ENCODE data around the gene GPR78.

Gene GPR78

GRCh38 chr4:8602686-8603430, 22.7 kb downstream of the GPR78 start:
- Histone ChIP-seq H3K4me3 (ENCODE audit: low read length) (no peak overlapping the region), H3K27ac (ENCODE audit: low read length) (no peak overlapping the region), H3K79me2 (ENCODE audit: low read length) (no peaks in the 10 kb centered on the region), H3K4me2 (ENCODE audit: low read depth, low read length) (no peak overlapping the region), H3K36me3 (replicated peaks; ENCODE audit: insufficient read depth, low read length) (no peaks in the 10 kb centered on the region), H3K9ac (ENCODE audit: low read length) (no peak overlapping the region), H3K9me2 (replicated peaks; ENCODE audit: insufficient read depth, low read length) (no peaks in the 10 kb centered on the region), H3K27me3 (replicated peaks; ENCODE audit: insufficient read depth, low read length) (peaks cover 96% of the 10 kb centered on the region), H3F3A (ENCODE audit: insufficient read depth, low read length) (no peaks in the 10 kb centered on the region), H2AFZ (ENCODE audit: low read length) (no peak overlapping the region), H3K4me1 (ENCODE audit: low read length) (no peaks in the 10 kb centered on the region), H4K20me1 (ENCODE audit: insufficient read depth, low read length) (no peaks in the 10 kb centered on the region), H3K9me3 (replicated peaks; ENCODE audit: insufficient read depth, low read length) (no peaks in the 10 kb centered on the region)
- DNase-seq = no peak
- no peak for TF ChIP-seq CTCF (IDR thresholded peaks at IDR 0.05; ENCODE audit: low read length)
- no peak for TF ChIP-seq EZH2 (optimal IDR thresholded peaks at IDR 0.05; ENCODE audit: low read depth, low read length)
- no peak for TF ChIP-seq EZH2phosphoT487 (IDR thresholded peaks at IDR 0.05; ENCODE audit: low read length)

GRCh38 chr4:8603931-8604330, 23.7 kb downstream of the GPR78 start:
- TF ChIP-seq CTCF (IDR thresholded peaks at IDR 0.05; ENCODE audit: low read length) = no peak
- no peak for TF ChIP-seq EZH2phosphoT487 (IDR thresholded peaks at IDR 0.05; ENCODE audit: low read length)
- no peak for TF ChIP-seq EZH2 (optimal IDR thresholded peaks at IDR 0.05; ENCODE audit: low read depth, low read length)
- H3K4me2 ChIP-seq (ENCODE audit: low read depth, low read length) = no peak overlapping the region

GRCh38 chr4:8605289-8605688, 25.1 kb downstream of the GPR78 start:
- H3K9me2 ChIP-seq (replicated peaks; ENCODE audit: insufficient read depth, low read length) = no peaks in the 10 kb centered on the region
- no peaks in the 10 kb centered on the region for H3K4me1 ChIP-seq (ENCODE audit: low read length)
- H3K9ac ChIP-seq (ENCODE audit: low read length) = no peak overlapping the region
- H2AFZ ChIP-seq (ENCODE audit: low read length) = no peak overlapping the region
- no peak overlapping the region for H3K27ac ChIP-seq (ENCODE audit: low read length)
- TF ChIP-seq EZH2 (optimal IDR thresholded peaks at IDR 0.05; ENCODE audit: low read depth, low read length) (no peak), EZH2phosphoT487 (IDR thresholded peaks at IDR 0.05; ENCODE audit: low read length) (no peak), CTCF (IDR thresholded peaks at IDR 0.05; ENCODE audit: low read length) (no peak)
- no peak for DNase-seq
- no peaks in the 10 kb centered on the region for H3K79me2 ChIP-seq (ENCODE audit: low read length)
- H3K4me3 ChIP-seq (ENCODE audit: low read length) = no peak overlapping the region
- H3F3A ChIP-seq (ENCODE audit: insufficient read depth, low read length) = no peaks in the 10 kb centered on the region
- H4K20me1 ChIP-seq (ENCODE audit: insufficient read depth, low read length) = no peaks in the 10 kb centered on the region
- no peak overlapping the region for H3K4me2 ChIP-seq (ENCODE audit: low read depth, low read length)
- H3K9me3 ChIP-seq (replicated peaks; ENCODE audit: insufficient read depth, low read length) = no peaks in the 10 kb centered on the region
- H3K36me3 ChIP-seq (replicated peaks; ENCODE audit: insufficient read depth, low read length) = no peaks in the 10 kb centered on the region
- peaks cover 92% of the 10 kb centered on the region for H3K27me3 ChIP-seq (replicated peaks; ENCODE audit: insufficient read depth, low read length)

More at GRCh38 chr4:8603931-8604330, 23.7 kb downstream of the GPR78 start:
- Histone ChIP-seq H3K36me3 (replicated peaks; ENCODE audit: insufficient read depth, low read length) (no peaks in the 10 kb centered on the region), H3K4me1 (ENCODE audit: low read length) (no peaks in the 10 kb centered on the region), H2AFZ (ENCODE audit: low read length) (no peak overlapping the region), H3K27ac (ENCODE audit: low read length) (no peak overlapping the region), H3K27me3 (replicated peaks; ENCODE audit: insufficient read depth, low read length) (peaks cover 92% of the 10 kb centered on the region), H3K79me2 (ENCODE audit: low read length) (no peaks in the 10 kb centered on the region), H4K20me1 (ENCODE audit: insufficient read depth, low read length) (no peaks in the 10 kb centered on the region), H3K4me3 (ENCODE audit: low read length) (no peak overlapping the region), H3K9ac (ENCODE audit: low read length) (no peak overlapping the region), H3K9me3 (replicated peaks; ENCODE audit: insufficient read depth, low read length) (no peaks in the 10 kb centered on the region), H3F3A (ENCODE audit: insufficient read depth, low read length) (no peaks in the 10 kb centered on the region), H3K9me2 (replicated peaks; ENCODE audit: insufficient read depth, low read length) (no peaks in the 10 kb centered on the region)
- DNase-seq = no peak

Data from MM.1S (cell line).